Gastroesophageal sphincter (tissue), 4 donors: ENCODE measurements around the gene HCN3. TPM values are rescaled to one million over a fixed set of nuclear protein-coding genes. Genes with fewer than 3 reads are reported as not detected.
A peak's percentile ranks its signal among the peaks of the same experiment; 100 is the strongest.

Experiments used
- ATAC-seq: fragments of 150-250 bp; one replicate; pipeline ENCODE4 v1.9.1; 2016; ENCODE audit warnings: mild to moderate bottlenecking, moderate library complexity
- H3K27ac ChIP-seq, 4 donors: fragments of 200-600 bp; sonication (generic) in 3 of 4; 1 replicate in 3 of 4; 2 replicates in 1 of 4; pipeline ENCODE4 v1.5.1; 2016 to 2019
- H3K27me3 ChIP-seq: fragments of 200-600 bp; sonication (generic); one replicate; pipeline ENCODE4 v1.5.1; 2019
- H3K36me3 ChIP-seq, 2 donors: fragments of 200-600 bp; sonication (generic); one replicate each; pipeline ENCODE4 v1.5.1; 2019; ENCODE audit warnings: control low read depth in 1 of 2
- H3K4me1 ChIP-seq, 3 donors: fragments of 200-600 bp; sonication (generic); 1 replicate in 2 of 3; 2 replicates in 1 of 3; pipeline ENCODE4 v1.5.1; 2016 to 2019; ENCODE audit warnings: control low read depth in 2 of 3
- H3K4me3 ChIP-seq, 2 donors: fragments of 200-600 bp; sonication (generic); one replicate each; pipeline ENCODE4 v1.5.1; 2019; ENCODE audit warnings: mild to moderate bottlenecking in 1 of 2, moderate library complexity in 1 of 2
- H3K9me3 ChIP-seq, 3 donors: fragments of 200-600 bp; sonication (generic); one replicate each; pipeline ENCODE4 v1.5.1; 2017 to 2019; ENCODE audit warnings: control low read depth in 2 of 3
- EP300 ChIP-seq: sonication (generic); formaldehyde crosslinking; IDR thresholded peaks from one replicate; pipeline ENCODE4 v1.6.1; 2017; ENCODE audit warnings: antibody characterized with exemption, mild to moderate bottlenecking
- POLR2A ChIP-seq, 2 donors: fragments of 450-650 bp; IDR thresholded peaks; one replicate each; pipeline ENCODE4 v1.6.1; 2017; ENCODE audit warnings: antibody characterized with exemption in 2 of 2, mild to moderate bottlenecking in 2 of 2, moderate library complexity in 1 of 2
- POLR2AphosphoS5 ChIP-seq: sonication (generic); formaldehyde crosslinking; IDR thresholded peaks from one replicate; pipeline ENCODE4 v1.6.1; 2017; ENCODE audit warnings: antibody characterized with exemption
- WGBS, 2 donors: methylation state at CpG; one replicate each; pipeline ENCODE4 v1.1.5; 2018; ENCODE audit warnings: low coverage in 1 of 2; 5-methylcytosine and 5-hydroxymethylcytosine counted together
- total RNA-seq, 4 donors: library from RNA; depleted of rRNA; stranded (reverse); fragments of >200 nt; gene quantifications; one replicate each; pipeline ENCODE4 v1.1.0, GENCODE V29; 2016
- TF ChIP-seq, protein P1 (sequence below), 4 experiments: fragments of 200-600 bp in 2 of 4; fragments of 450-650 bp in 2 of 4; sonication (generic) in 1 of 4; IDR thresholded peaks; one replicate each; pipeline ENCODE4 v1.5.1; 2017 to 2019; ENCODE audit warnings: antibody characterized with exemption in 4 of 4, mild to moderate bottlenecking in 2 of 4, moderate library complexity in 2 of 4

Gene HCN3
- total RNA-seq, 4 donors from 2014 or later = 0.47 to 2.2 (median 1.6) TPM

DNA sequence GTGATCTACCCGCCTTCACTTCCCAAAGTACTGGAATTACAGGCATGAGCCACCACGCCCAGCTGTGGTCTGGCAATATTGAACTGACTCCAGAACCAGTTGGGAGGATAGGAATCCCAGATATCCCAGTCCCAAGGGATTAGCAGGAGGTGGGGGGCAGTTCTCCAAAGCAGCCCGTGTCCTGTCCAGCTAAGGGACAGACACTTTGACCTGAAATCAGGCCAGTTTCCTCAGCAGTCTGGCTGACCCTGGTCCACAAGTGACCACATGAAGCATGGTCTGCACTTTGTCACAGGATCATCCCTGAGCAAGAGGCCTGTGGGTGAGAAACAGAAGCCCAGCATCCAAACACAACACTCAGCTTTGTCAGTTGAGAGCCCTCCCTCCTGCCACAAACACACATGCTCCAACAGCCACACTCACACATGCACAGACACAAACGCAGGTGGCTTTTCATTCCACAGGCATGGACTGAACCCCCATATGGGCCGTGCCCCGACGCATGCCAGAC is 28.7 kb downstream of the HCN3 start:
- no CpG with 5 or more reads among the region's 7 CpGs for WGBS, 2 donors
- H3K4me1 ChIP-seq = peaks cover 0 to 29% (median 14%) of the 10 kb centered on the region in 3 donors
- H3K4me3 ChIP-seq = no peak overlapping the region
- H3K27ac ChIP-seq = no peak overlapping the region
- H3K36me3 ChIP-seq = peaks cover 0 to 7% of the 10 kb centered on the region in 2 donors
- TF ChIP-seq EP300 (no peak), POLR2AphosphoS5 (no peak), POLR2A (IDR thresholded peaks at IDR 0.05) (no peak)
- TF ChIP-seq, protein P1, sequence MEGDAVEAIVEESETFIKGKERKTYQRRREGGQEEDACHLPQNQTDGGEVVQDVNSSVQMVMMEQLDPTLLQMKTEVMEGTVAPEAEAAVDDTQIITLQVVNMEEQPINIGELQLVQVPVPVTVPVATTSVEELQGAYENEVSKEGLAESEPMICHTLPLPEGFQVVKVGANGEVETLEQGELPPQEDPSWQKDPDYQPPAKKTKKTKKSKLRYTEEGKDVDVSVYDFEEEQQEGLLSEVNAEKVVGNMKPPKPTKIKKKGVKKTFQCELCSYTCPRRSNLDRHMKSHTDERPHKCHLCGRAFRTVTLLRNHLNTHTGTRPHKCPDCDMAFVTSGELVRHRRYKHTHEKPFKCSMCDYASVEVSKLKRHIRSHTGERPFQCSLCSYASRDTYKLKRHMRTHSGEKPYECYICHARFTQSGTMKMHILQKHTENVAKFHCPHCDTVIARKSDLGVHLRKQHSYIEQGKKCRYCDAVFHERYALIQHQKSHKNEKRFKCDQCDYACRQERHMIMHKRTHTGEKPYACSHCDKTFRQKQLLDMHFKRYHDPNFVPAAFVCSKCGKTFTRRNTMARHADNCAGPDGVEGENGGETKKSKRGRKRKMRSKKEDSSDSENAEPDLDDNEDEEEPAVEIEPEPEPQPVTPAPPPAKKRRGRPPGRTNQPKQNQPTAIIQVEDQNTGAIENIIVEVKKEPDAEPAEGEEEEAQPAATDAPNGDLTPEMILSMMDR (IDR thresholded peaks at IDR 0.05) = no peak
- ATAC-seq = no peak
- H3K9me3 ChIP-seq = no peaks in the 10 kb centered on the region
- H3K27me3 ChIP-seq = no peaks in the 10 kb centered on the region

DNA sequence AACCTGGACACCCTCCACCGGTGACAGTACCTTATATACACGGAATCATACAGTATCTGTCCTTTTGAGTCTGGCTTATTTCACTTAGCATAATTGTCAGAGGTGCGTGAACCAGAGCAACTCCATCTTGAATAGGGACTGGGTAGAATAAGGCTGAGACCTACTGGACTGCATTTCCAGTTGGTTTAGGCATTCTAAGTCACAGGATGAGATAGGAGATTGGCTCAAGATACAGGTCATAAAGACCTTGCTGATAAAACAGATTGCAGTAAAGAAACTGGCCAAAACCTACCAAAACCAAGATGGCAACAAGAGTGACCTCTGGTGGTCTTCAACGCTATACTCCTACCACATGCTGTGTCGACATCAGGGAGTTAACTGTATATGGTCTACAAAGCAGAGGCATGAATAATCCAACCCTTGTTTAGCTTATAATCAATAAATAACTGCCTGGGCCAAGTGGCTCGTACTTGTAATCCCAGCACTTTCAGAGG is 30.0 kb downstream of the HCN3 start:
- 8 to 65% methylated on average over 3 to 4 of the region's 6 CpGs for WGBS, 2 donors
- Histone ChIP-seq H3K9me3 (no peaks in the 10 kb centered on the region), H3K27me3 (no peaks in the 10 kb centered on the region), H3K4me3 (no peak overlapping the region), H3K4me1 (peaks cover 0 to 32% (median 14%) of the 10 kb centered on the region in 3 donors), H3K36me3 (peaks cover 0 to 20% of the 10 kb centered on the region in 2 donors), H3K27ac (peak overlapping the region in 2 of 4 donors; percentile 89 to 91)
- no peak for ATAC-seq
- TF ChIP-seq, protein P1 (IDR thresholded peaks at IDR 0.05) = peak in 3 of 4 experiments; percentile 12 to 41 (median 28)
- TF ChIP-seq POLR2A (IDR thresholded peaks at IDR 0.05) = no peak
- no peak for TF ChIP-seq EP300

DNA sequence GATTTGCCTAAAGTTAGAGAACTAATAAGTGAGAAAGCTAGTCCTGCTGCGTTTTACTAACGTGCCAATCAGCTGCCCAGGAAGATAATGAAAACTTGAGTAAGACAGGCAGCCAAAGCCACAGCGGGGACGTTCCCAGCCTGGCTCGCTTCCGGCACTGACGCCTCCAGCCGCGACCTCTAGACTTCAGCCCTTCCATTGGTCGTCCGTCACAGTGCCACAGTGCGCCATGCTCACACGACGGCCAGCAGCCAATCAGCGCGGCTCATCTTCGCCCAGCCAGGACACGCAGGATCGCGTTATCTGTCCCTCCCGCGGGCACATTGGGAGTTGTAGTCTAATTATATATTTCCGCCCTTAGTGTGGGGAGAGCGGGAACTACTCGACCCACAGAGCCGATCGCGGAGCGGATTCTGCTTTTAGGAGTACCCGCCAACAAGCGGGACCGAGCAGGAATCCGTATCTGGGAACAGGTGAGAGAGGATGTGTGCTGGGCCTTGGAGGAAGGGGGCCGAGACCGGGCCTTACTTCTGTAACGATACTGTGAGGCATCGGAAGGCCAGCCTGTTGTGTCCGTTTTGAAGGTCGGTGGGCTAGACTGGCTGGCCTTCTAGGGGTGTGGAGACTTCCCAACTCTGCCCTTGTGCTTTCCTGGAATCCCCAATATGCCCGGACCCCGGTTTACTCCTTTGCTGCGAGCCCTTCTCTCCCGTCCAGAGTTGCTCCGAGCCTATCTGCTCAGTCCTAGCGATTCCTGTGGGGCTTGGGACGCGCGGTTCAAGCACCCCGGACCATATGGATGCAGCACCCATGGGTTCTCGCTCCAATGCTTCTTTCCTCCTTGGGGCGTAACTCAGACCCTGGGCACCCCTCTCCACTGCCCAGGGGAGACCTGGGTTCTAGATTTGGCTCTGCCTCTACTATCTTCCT is 31.5 kb downstream of the HCN3 start, which contains the start of gene FDPS:
TSS of gene FDPS (plus strand) at position 374 of the 930 bp plus-strand sequence. CDS start 924 bp downstream, outside the sequence.
- peaks cover 0 to 34% of the 10 kb centered on the region in 2 donors for H3K36me3 ChIP-seq

DNA sequence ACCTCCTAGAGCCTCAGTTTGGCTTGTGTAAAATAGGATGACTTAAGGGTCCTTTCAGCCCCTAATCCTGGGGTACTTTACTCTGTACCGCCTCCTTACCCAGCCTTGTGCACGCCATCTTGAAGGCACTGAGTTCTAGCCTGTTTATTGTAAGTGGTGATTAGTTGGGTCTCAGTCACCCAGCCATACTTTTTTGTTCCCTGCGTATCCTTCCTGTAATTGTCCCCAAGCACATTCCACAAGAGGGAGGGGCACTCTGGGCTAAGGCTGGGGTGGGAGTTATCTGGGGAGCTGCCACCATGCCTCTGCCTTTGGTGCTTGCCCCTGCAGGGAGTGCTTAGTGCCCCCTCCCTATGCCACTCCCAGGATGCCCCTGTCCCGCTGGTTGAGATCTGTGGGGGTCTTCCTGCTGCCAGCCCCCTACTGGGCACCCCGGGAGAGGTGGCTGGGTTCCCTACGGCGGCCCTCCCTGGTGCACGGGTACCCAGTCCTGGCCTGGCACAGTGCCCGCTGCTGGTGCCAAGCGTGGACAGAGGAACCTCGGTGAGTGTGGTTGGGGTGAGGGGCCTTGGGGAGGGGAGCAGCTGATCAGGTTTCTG is 32.3 kb downstream of the HCN3 start:
- no peak for ATAC-seq
- H3K27ac ChIP-seq = peak overlapping the region in 3 of 4 donors; percentile 89 to 91 (median 89)
- 0 to 6% methylated on average over 3 of the region's 11 CpGs for WGBS, 2 donors

More for the DNA sequence above, 31.5 kb downstream of the HCN3 start, which contains the start of gene FDPS:
- WGBS, 2 donors = 0% methylated on average over 14 of the region's 51 CpGs
- no peak for TF ChIP-seq EP300
- TF ChIP-seq, protein P1 (IDR thresholded peaks at IDR 0.05) = peak in 3 of 4 experiments; percentile 5 to 64 (median 64)
- TF ChIP-seq POLR2AphosphoS5 = peak; percentile 80
- peak; percentile 28 to 35 for TF ChIP-seq POLR2A (IDR thresholded peaks at IDR 0.05)
- Histone ChIP-seq H3K27me3 (no peaks in the 10 kb centered on the region), H3K4me3 (peak within 1 kb of the TSS; percentile 61 to 76), H3K4me1 (peaks cover 0 to 32% (median 14%) of the 10 kb centered on the region in 3 donors), H3K9me3 (no peaks in the 10 kb centered on the region), H3K27ac (peak within 1 kb of the TSS; percentile 71 to 91 (median 89))
- ATAC-seq = peak; percentile 100

More for the DNA sequence above, 32.3 kb downstream of the HCN3 start:
- Histone ChIP-seq H3K27me3 (no peaks in the 10 kb centered on the region), H3K4me3 (peak overlapping the region; percentile 61 to 76), H3K9me3 (no peaks in the 10 kb centered on the region), H3K36me3 (peaks cover 0 to 42% of the 10 kb centered on the region in 2 donors), H3K4me1 (peaks cover 0 to 32% (median 14%) of the 10 kb centered on the region in 3 donors)
- TF ChIP-seq EP300 = no peak
- no peak for TF ChIP-seq POLR2AphosphoS5
- TF ChIP-seq POLR2A (IDR thresholded peaks at IDR 0.05) = no peak
- TF ChIP-seq, protein P1 (IDR thresholded peaks at IDR 0.05) = no peak
